Fibroblast of lung (primary cell): ENCODE results near the gene SGK1.

Source experiments
- CTCF ChIP-seq, 2 donors: IDR thresholded peaks in 1 of 2; conservative IDR thresholded peaks in 1 of 2; 1 replicate in 1 of 2; 2 replicates in 1 of 2; pipeline ENCODE4 v1.5.1; 2011 to 2012; ENCODE audit warnings: low read length in 2 of 2, control low read depth in 1 of 2, inconsistent platforms in 1 of 2, low read depth in 1 of 2, mild to moderate bottlenecking in 1 of 2
- EZH2 ChIP-seq: IDR thresholded peaks from 2 replicates; pipeline ENCODE4 v1.5.1; 2012; ENCODE audit warnings: low read length, control low read depth, mild to moderate bottlenecking; ENCODE audit errors: missing control alignments

- TF ChIP-seq CTCF (conservative IDR thresholded peaks at IDR 0.05 in 1 of 2, IDR thresholded peaks at IDR 0.05 in 1 of 2; ENCODE audit: low read depth in 1 of 2, low read length in 2 of 2), result no peak
- no peak for TF ChIP-seq EZH2
These were observed 130.2 kb downstream of the SGK1 start for GRCh38 chr6:134187751-134188150.
